Stimulated activated CD8-positive, alpha-beta memory T cell treated with anti-CD3 and anti-CD28 coated beads, Interleukin-4, amount 100 ng/mL, for 48 hours (primary cell): ENCODE measurements around the gene TMEM184A.

ENCODE experiments used
- DNase-seq: peaks from one replicate; pipeline ENCODE4 v3.0.0-alpha.2; 2020

The TMEM184A gene

DNA sequence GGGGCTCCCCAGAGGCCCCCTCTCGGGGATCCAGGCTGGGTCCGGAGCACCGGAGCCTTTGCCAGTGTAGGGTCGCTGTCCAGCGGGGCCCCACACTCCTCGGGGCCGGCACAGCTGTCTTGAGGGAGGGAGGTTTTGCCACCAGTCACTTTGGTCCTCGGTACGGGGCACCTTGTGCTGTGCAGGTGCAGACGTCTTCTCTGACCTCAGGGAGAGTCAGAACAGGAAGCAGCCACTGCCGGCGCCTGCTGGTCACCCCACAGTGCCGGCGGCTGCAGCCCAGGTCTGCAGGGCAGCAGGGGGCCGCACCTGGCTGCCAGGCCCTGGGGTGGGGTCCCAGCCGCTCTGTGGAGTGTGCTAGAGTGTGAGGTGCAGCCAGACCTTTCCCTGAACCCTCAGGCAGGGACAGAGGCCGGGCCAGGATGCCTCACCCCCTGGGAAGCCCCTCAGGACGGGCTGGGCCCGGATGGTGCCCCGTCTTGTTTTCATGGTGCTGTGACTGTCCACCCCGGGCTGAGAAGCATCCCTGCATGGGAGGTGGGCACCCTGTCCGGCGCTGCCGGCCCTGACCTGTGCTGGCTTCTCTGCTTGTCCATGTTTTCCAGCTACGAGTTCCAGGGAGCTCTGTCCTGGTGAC is 17.3 kb downstream of the TMEM184A start:
- DNase-seq: no peak

DNA sequence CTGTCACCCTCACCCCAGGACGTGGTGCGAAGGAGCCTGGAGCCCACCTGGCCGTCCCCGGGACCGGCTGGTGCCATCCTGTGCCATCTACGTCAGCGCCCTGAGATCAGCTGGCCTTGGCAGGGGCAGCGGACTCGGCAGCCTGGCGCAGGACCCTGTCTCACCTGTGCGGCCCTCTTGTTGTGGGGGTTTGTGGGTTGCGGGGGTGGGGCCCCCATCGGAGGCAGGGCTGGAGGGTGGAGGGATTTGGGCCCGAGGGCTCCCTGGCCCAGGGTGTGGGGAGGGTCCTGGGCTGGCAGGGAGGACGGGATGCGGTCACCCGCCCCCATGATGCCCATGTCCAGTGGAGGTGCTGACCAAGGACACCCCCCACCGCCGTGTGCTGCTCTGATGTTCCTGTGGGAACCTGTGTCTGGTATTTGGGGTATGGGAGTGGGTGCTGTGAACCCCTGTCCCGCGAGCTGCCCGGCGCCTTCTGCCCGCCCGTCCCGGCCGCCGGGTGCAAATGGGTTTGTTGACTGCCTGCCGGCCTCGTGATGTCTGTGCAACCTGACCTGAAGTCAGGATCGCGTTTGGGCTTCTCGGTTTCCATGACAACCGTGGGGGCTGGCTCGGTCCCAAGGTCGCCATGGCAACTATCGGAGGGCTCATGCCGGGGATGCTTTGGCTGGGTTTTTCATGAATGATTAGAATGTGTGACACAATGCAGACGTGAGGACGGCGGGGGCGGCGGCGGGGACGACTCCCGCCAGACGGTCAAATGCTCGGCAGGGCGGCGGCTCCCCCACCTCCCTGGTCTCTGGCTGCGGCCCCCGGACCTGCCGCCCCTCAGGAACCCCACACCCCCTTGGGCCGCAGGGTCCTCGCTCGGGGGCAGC is 18.2 kb downstream of the TMEM184A start:
- DNase-seq: peak; percentile 34

DNA sequence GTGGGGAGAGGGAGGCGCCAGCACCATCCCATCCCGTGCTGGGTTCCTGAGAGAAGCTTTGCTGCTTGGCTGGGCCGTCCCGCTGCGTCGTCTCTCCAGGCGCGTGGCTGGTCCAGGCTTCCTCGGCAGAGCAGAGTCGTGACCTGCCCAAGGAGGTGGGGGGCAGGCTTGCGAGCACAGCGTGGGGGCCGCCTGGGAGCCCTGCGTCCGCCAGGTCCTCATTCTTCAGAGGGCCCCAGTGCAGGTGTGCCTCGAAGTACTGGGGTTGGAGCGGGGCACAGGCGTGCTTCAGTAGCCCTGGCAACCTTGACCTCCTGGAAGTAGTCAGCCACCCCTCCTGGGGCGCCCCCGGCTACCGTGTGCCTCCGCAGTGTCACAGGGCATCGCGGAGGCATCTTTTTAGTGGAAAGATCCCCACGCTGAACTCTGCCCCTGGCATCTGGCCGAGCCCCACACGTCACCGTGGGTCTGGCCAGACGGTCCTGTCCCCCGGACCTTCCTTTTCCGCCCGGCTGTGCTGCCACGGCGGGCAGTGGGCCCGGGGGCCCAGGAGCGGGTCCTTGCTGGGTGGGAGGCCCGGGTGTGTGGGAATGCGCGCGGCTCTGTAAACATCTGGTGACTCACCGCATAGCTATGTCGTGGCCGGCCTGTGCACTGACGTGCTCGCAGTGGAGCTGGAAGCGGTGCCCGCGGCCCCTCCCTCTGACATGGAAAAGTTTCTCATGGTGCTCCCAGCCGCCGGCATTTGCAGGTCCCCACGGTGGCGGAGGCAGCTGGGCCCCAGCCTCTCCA is 19.1 kb downstream of the TMEM184A start:
- no peak for DNase-seq

DNA sequence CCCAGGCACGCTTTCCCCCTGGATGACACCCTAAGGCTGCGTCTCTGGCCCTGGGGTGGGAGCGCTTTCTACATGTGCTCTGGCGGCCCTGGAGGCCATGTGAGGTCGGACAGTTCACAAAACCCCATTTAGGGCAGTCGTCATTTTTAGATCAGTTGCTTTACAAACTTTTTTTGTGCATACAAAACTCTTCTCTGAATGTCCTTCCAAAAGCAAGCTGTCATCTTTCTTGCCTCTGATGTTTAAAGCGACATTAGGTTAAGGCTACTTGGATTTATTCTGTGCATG is 19.6 kb downstream of the TMEM184A start:
- DNase-seq: no peak

DNA sequence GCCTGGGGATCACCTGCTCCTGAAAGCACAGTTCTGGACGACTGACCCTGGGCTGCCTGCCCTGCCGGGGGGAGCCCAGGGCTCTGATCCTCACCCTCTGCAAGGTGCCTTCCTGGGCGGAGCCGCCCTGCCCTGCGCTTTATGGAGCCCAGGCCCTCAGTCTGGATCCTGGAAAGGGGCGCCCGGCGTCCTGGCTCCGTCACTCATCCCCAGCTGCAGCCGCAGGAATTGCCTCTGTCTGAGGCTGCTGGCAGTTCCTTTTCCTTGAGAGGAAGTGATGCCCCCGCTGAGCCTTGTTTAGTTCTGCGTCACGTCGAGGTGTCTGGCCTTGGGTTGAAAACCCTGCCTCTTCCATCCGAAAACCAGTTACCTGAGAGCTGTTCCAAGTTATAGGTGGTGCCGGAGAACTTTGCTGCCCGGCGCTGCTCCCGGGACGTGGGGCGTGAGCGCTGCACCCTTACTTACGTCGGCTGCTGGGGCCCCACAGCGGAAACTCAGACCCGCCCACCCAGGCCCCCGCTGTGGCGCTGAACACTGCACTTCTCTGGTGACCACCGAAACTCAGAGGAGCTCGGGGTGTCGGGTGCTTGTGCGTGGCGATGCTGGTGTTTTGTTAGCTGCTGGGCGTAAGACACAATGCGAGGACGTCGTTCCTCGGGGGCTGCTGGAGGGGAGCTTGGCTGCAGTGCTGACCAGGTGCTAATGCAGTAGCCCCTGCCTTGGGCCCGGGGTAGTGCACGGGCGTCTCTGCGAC is 20.1 kb downstream of the TMEM184A start:
- DNase-seq: no peak

DNA sequence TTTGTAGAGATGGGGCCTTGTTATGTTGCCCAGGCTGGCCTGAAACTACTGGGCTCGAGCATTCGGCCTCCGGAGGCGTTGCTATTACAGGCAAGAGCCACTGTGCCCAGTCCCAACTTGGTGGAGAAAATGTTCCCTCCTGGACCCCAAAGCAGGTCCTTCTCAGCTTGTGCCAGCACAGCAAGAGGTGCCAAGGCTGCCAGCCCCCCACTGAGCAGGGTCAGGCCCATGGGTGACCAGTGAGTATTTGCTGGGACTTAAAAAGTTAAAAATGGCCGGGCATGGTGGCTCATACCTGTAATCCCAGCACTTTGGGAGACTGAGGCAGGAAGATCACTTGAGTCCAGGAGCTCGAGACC is 20.9 kb downstream of the TMEM184A start:
- no peak for DNase-seq

DNA sequence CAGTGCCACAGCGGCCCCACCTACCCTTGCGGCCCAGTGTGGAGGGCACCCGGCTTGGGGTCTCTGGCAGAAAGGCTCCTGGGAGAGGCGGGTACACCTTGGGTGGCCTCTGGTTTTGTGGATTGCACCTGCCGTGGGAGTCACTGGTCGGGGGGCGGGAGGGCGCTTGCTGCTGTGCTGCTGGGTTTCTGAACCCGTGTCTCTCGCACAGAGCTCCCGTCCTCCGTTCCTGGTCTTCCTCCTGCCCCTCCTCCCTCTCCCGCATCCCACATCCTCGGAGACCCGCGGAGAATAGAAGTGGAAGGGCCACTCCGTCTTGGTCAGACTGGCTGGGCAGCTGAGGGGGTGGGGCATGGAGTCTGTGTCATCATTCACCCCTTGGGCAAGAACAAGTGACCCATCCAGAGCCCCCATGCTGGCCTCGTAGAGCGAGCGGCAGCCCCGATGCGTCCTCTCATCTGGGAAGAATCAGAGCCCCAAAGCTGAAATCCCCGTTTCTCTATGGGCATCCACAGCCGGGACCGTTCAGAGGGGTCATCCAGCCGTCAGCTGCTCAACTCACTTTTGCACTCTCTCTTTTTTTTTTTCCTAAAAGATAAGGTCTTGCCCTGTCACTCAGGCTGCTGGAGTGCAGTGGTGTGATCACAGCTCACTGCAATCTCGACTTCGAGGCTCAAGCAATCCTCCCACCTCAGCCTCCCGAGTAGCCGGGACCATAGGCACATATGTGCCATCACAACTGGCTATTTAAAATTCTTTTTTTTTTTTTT is 21.5 kb downstream of the TMEM184A start:
- no peak for DNase-seq

DNA sequence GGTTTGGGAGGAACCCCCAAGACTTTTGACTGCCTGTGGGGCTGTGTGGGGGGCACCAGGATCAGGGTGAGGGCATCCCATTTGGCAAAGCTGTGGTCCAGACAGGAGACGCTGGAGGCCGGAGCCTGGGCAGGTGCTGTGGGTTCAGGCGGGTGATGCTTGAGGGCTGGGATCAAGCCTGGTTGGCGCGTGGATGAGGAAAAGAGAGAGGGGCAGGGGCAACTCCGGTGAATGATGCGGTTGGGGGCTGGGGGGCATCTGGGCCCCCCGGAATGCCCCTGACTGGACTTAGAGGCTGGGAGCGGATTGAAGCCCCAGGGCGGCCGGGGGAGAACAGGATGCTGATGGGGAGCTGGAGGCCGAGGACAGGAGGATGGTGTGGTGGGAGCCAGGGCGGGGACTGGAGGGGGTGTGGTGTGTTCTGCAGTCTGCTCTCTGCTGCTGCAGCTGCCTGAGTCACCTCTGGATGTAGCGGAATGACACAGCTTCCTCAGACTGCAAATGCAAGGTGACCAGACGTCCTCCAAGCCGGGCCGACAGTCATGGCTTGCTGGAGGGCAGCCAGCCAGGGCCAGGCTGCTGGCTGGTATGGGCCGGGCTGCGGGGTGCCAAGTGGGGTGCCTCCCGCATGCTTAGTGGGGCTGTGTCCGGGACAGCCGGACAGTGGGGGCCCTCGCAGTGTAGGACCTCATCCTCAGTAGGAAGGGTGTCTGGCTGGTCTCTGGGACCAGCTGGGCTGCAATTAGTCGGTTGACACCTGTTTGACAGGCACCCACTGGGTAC is 22.3 kb downstream of the TMEM184A start:
- DNase-seq: peak; percentile 69

DNA sequence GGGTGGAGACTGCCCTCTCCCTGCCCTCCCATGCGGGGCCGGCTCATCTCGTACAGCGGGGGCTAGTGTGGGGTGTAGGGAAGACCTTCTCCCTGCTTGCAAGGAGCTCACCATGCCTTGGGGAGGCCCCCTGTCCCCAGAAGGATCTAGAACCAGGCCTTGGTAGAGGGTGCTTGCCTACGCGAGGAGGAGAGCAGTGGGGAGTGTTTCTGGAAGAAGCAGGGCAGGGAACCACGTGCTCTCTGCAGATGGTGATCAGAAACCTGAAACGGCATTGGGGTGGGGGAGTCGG is 22.8 kb downstream of the TMEM184A start:
- DNase-seq: no peak

DNA sequence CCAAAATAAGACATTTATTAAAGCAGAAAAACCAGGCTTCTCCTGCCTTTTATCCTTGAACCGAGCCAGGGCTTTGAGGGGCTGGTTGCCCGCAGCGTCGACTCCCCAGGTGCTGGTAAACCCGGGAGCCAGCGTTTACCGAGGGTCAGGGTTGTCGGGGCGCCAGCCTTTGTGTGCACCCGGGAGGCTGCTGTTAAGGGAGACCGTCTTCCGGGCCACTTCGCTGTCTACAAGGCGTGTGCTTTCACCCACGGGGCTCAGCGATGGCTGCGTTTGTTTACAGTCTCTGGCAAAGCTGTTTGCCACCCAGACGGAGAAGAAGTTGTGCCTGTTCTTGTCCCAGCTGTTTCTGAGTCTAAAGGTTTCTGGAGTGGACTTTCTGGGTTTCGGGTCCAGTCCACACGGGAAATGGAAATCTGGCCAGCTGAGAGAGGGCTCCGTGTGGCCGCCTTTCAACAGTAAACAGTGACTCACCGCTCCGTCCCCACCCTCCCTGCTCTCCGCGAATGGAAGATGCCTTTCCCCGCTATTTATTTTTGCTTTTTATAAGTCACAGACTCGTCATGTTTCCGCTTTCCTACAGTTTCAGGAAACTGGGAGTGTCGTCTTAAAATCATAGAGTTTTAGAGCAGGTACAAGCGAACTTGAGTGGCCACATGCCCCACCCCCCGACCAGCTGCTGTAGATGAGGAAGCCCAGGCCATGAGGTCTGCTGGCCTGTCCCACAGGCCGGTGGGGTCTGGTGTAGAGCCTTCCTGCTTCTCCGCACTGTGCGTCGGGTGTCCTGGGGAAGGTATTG is 23.4 kb downstream of the TMEM184A start:
- DNase-seq: peak; percentile 64

DNA sequence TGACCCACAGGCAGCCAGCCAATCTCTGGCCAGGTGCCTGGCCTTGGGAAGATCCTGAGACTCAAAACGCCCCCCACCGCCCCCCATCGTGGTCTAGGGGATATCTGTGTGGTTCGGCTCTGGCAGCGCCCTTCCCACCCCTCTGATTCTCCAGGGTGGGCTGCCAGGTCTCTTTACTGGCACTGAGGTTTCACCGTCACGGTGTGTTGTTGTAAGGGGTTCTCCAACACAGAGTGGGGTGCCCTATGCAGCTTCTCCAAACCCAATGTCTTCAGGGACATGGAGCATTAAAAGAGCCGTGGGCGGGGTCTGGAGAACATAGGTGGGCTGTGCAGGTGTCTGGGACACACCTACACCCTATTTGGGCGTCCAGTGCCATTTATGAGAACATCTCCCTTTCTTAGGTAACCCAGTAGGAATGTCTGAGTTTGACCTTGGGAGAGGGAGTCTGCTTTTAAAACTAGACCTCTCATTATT is 24.0 kb downstream of the TMEM184A start:
- peak; percentile 39 for DNase-seq

DNA sequence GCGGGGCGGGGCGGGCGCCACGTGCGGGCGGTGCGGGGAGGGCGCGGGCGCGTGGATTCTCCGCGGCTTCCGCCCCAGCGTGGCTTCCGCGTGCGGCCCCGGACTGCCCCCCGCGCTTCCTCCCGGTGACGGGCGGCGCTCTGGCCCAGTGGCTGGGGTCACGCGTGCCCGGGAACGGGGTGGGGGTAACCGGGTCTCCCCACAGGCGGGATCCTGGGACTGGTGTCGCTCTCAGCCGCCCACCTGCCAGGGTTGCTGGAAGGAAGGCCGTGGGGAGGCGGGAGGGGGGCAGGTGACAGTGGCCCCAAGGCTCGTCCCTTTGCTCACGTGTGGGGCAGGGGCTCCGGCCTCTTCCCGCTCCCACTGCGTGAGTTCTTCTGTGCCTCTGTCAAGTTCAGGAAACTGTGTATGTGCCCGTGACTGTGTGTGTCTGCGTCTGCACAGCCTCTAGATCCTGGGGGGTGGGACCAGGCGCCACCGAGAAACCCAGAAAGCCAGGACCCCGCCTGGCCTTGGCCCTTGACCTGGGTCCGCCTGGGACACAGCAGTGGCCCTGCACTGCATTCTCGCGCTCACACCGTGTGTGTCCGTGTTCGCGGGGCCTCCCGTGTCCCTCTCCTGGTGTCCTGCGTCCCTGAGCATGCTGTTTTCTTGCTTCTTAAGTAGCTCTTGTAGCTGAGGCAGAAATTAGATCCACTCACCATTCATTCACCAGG is 24.6 kb downstream of the TMEM184A start:
- DNase-seq: peak; percentile 43

DNA sequence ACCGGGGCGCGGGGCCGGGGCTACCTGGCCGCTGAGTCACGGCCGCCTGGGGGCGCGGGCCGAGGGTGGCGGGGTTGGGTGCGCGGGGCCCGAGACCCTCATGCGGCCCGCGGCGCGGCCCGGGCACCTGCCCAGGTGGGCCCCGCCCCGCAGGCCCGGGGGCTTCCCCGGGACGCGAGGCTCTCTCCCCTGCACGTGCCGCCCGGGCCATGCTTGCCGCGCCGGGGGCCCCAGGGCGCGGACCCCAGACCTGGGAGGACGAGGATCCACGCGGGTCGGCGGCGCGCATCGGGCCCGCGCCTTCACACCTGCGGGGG is 25.1 kb downstream of the TMEM184A start:
- DNase-seq: no peak

DNA sequence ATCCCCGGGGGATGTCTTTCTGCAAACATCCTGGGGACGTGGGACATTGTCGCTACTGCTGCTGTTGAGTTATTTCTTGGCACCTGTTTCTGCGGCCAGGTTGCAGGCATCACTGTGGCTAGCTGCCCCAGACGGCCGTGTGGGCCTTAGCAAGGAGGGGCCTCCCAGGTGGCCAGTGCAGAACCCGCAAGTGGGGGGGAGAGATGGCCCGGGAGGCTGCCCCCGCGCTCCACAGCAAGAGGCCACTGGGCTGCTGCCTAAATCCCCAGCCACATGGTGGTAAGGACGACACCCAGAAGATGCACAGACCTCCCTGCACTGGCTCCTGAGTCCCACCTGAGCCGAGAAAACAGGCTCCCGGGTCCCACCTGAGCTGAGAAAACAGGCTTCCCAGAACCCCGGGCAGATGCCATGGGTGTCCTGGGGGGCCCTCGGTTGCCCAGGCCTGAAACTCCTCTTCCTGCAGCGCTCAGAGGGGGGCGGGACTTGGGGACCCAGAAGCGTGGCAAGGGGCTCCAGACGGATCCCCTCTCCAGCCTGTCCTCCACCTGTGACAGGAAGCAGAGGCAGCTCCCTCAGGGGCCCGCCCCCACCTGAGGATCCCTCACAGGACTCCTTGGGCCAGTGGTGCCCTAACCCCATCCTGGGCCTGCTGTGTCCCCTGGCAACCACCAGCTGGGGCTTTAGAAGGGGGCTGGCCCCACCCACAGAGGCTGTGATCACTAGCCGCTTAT is 26.5 kb downstream of the TMEM184A start:
- no peak for DNase-seq

DNA sequence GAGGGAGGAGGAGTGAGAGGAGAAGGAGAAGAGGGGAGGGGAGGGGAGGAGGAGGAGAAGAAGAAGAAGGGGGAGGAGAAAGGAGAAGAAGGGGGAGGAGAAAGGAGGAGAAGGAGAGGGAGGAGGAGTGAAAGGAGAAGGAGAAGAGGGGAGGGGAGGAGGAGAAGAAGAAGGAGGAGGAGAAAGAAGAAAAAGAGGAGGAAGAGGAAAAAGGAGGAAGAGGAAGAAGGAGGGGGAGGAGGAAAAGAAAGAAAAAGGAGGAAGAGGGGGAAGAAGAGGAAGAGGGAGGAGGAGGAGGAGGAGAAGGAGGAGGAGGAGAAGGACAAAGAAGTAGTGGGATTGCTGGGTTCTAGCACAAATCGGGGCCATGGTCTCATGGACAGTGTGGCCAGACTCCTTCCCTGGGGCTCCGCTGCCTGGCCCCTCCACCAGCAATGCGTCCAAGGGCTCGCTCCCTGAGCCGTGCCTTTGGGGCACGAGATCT is 29.7 kb downstream of the TMEM184A start:
- DNase-seq: no peak

DNA sequence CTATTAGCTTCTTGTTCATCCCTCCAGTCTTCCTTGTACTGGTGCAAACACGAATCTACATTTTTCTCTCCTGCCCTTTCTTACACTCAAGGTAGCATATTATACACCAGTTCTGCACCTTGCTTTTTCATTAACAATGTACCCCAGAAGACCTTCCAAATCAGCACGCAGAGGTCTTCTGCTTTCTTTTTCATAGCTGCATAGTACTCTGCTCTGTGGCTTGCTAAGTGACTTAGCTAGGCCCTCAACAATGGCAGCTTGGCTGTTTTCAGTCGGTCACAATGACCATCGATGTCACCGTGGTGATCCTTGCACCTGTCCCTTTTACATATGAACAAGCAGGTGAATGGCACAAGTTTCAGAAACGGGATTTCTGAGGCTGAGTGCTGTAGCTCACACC is 30.6 kb downstream of the TMEM184A start:
- no peak for DNase-seq

DNA sequence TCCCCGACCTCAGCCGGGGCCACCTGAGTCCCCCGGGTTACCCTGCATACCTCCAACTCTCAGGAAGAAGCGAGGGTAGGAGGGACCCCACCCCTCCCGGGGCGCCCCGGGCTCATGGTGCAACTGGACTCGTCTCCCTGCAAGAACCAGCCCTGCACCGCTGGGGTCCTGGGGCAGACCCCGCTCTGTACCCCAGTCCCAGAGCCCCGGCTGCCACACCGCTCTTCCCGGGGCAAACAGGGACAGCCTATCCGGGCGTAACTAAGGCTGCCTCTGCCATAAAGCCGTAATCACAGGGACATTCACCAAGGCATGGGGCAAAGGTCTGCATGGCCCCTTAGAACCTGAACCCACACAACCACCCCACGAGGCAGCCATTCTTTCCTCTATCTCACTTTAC is 32.2 kb downstream of the TMEM184A start:
- DNase-seq: no peak

DNA sequence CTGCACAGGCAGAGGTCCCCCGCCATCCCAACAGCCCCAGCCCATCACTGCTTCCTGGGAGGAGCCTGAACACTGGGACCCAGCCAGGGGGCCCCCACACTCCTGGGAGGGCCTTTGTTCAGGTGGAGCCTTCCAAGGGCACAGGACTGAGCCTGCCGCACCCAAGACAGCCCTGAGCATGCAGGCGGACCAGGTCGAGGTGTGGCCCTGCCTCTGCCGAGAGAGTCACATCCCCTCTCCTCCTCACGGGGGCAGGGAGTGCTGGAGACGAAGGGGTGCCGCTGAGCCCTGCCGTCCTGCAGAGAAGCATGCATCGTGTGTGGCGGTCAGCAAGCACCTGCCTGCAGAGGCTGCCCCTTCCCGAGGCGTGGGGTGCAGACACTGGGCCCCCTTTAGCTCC is 32.8 kb downstream of the TMEM184A start:
- no peak for DNase-seq

DNA sequence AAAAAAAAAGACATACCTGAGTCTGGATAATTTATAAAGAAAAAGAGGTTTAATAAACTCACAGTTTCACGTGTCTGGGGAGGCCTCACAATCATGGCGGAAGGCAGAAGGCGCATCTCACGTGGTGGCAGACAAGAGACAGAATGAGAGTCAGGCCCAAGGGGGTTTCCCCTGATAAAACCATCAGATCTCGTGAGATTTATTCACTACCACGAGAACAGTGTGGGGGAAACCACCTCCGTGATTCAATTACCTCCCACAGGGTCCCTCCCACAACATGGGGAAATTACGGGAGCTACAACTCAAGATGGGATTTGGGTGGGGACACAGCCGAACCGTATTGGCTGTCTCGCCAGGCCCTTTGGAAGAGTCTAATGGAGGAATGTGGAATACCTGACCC is 34.5 kb downstream of the TMEM184A start:
- DNase-seq: no peak
